ENCODE results near the gene CTXN1.

GRCh38 chr19:7909471-7910067, 16.4 kb downstream of the CTXN1 start:
- TF ChIP-seq POLR2AphosphoS5 (IDR thresholded peaks at IDR 0.05; ENCODE audit: low read depth, low read length) (no peak), POLR2A (IDR thresholded peaks at IDR 0.05; ENCODE audit: low read depth, low read length) (no peak), POU2F2 (IDR thresholded peaks at IDR 0.05; ENCODE audit: low read depth, low read length) (no peak), SPI1 (IDR thresholded peaks at IDR 0.05; ENCODE audit: low read depth, low read length) (no peak)

Data from GM12891 (cell line).